Testis (tissue), 2 donors: ENCODE data around the gene TMPRSS15.

Source experiments
- CTCF ChIP-seq, 3 experiments: fragments of 450-650 bp in 2 of 3; fragments of 200-600 bp in 1 of 3; sonication (generic) in 1 of 3; IDR thresholded peaks; one replicate each; pipeline ENCODE4 v1.5.1; 2016 to 2019; ENCODE audit warnings: antibody characterized with exemption in 3 of 3, mild to moderate bottlenecking in 2 of 3, moderate library complexity in 1 of 3
- POLR2A ChIP-seq: fragments of 450-650 bp; IDR thresholded peaks from one replicate; pipeline ENCODE4 v1.6.1; 2017; ENCODE audit warnings: antibody characterized with exemption, mild to moderate bottlenecking, moderate library complexity

- TF ChIP-seq CTCF (IDR thresholded peaks at IDR 0.05) (no peak), POLR2A (no peak)
These were observed 149.8 kb downstream of the TMPRSS15 start for GRCh38 chr21:18253799-18254198.
